GM12878 (cell line): ENCODE measurements around the gene AP3D1. TPM values are rescaled to one million over a fixed set of nuclear protein-coding genes. Genes with fewer than 3 reads are reported as not detected.

Experiments used
- ATF7 ChIP-seq: fragments of 450-650 bp; IDR thresholded peaks from 2 replicates; pipeline ENCODE4 v1.6.1; 2016; ENCODE audit warnings: low read depth, mild to moderate bottlenecking
- BACH1 ChIP-seq: fragments of 450-650 bp; IDR thresholded peaks from 2 replicates; pipeline ENCODE4 v1.6.1; 2017; ENCODE audit warnings: mild to moderate bottlenecking, borderline replicate concordance
- CBFB ChIP-seq: IDR thresholded peaks from 2 replicates; pipeline ENCODE4 v1.6.1; 2016; ENCODE audit warnings: antibody characterized with exemption, low read depth
- CBX3 ChIP-seq: fragments of 200-600 bp; sonication (generic); IDR thresholded peaks from 2 replicates; pipeline ENCODE4 v1.6.1; 2016; ENCODE audit warnings: low read depth, borderline replicate concordance
- CEBPB ChIP-seq, 2 experiments: fragments of 150-350 bp in 1 of 2; IDR thresholded peaks; 2 replicates each; pipeline ENCODE4 v1.6.1; 2012 to 2014; ENCODE audit warnings: low read depth in 2 of 2, low read length in 2 of 2, borderline replicate concordance in 1 of 2, inconsistent platforms in 1 of 2
- ESRRA ChIP-seq: IDR thresholded peaks from 2 replicates; pipeline ENCODE4 v1.6.1; 2012; ENCODE audit warnings: mild to moderate bottlenecking, low read length, improper control_type of control experiment
- IKZF1 ChIP-seq: fragments of 450-650 bp; conservative IDR thresholded peaks from 2 replicates; pipeline ENCODE4 v1.6.1; 2017; ENCODE audit warnings: antibody characterized with exemption, mild to moderate bottlenecking
- JUND ChIP-seq: IDR thresholded peaks from 2 replicates; pipeline ENCODE4 v1.6.1; 2012; ENCODE audit warnings: low read depth, mild to moderate bottlenecking, low read length, improper control_type of control experiment, moderate library complexity
- MLLT1 ChIP-seq: fragments of 450-650 bp; IDR thresholded peaks from 2 replicates; pipeline ENCODE4 v1.6.1; 2016; ENCODE audit warnings: mild to moderate bottlenecking
- MXI1 ChIP-seq: fragments of 150-350 bp; IDR thresholded peaks from 2 replicates; pipeline ENCODE4 v1.6.1; 2011; ENCODE audit warnings: low read depth, mild to moderate bottlenecking, inconsistent platforms, low read length, improper control_type of control experiment
- NFYA ChIP-seq: IDR thresholded peaks from 2 replicates; pipeline ENCODE4 v1.6.1; 2011; ENCODE audit warnings: low read depth, mild to moderate bottlenecking, low read length, improper control_type of control experiment, borderline replicate concordance
- PBX3 ChIP-seq: IDR thresholded peaks from 2 replicates; pipeline ENCODE4 v1.6.1; 2011; ENCODE audit warnings: mild to moderate bottlenecking, low read depth, low read length, moderate library complexity; ENCODE audit not compliant: insufficient replicate concordance
- POLR2A ChIP-seq: IDR thresholded peaks from 2 replicates; pipeline ENCODE4 v1.6.1; 2011; ENCODE audit warnings: low read depth, mild to moderate bottlenecking, low read length
- POLR2AphosphoS5 ChIP-seq: IDR thresholded peaks from 2 replicates; pipeline ENCODE4 v1.6.1; 2011; ENCODE audit warnings: mild to moderate bottlenecking, low read length, inconsistent platforms
- POU2F2 ChIP-seq: IDR thresholded peaks from 3 replicates; pipeline ENCODE4 v1.6.1; 2011; ENCODE audit warnings: low read depth, mild to moderate bottlenecking, low read length, borderline replicate concordance
- SMAD1 ChIP-seq: fragments of 450-650 bp; IDR thresholded peaks from 2 replicates; pipeline ENCODE4 v1.6.1; 2018; ENCODE audit warnings: mild to moderate bottlenecking, low read depth; ENCODE audit not compliant: partially characterized antibody
- SMC3 ChIP-seq: IDR thresholded peaks from 2 replicates; pipeline ENCODE4 v1.6.1; 2011; ENCODE audit warnings: low read length, improper control_type of control experiment, borderline replicate concordance
- SP1 ChIP-seq: IDR thresholded peaks from one replicate; pipeline ENCODE4 v1.6.1; 2011; ENCODE audit warnings: low read depth, low read length
- SPI1 ChIP-seq: IDR thresholded peaks from 2 replicates; pipeline ENCODE4 v1.6.1; 2011; ENCODE audit warnings: low read depth, mild to moderate bottlenecking, low read length, moderate library complexity, borderline replicate concordance; ENCODE audit not compliant: insufficient read depth
- SREBF1 ChIP-seq: IDR thresholded peaks from 2 replicates; pipeline ENCODE4 v1.6.1; 2012; ENCODE audit warnings: mild to moderate bottlenecking, low read length
- SUZ12 ChIP-seq: fragments of 200-600 bp; sonication (generic); IDR thresholded peaks from one replicate; pipeline ENCODE4 v1.6.1; 2018; ENCODE audit warnings: antibody characterized with exemption, mild to moderate bottlenecking; ENCODE audit not compliant: unreplicated experiment
- TBL1XR1 ChIP-seq: IDR thresholded peaks from 2 replicates; pipeline ENCODE4 v1.6.1; 2012; ENCODE audit warnings: low read depth, low read length, improper control_type of control experiment
- ZNF24 ChIP-seq: fragments of 450-650 bp; IDR thresholded peaks from 2 replicates; pipeline ENCODE4 v1.6.1; 2017; ENCODE audit warnings: antibody characterized with exemption, mild to moderate bottlenecking
- polyA plus RNA-seq, 11 experiments: library from polyadenylated mRNA; depleted of rRNA in 4 of 11; unstranded in 6 of 11; stranded (reverse) in 5 of 11; fragments of >200 nt; fragmentation: Nextera tagmentation in 4 of 11; fragmentation: Illumina TruSeq in 1 of 11; extraction: Ambion mirVana in 4 of 11; extraction: Trizol in 1 of 11; gene quantifications; 1 replicate in 1 of 11; 2 replicates in 10 of 11; pipeline versions ENCODE4 v1.2.1 to v1.2.3, GENCODE V29; 2011 to 2016; ENCODE audit warnings: inconsistent platforms in 2 of 11, missing spikeins in 2 of 11, low read depth in 1 of 11
- total RNA-seq, 4 experiments: library from RNA; depleted of rRNA in 3 of 4; stranded (reverse); fragments of >200 nt in 3 of 4; fragmentation: Illumina TruSeq in 1 of 4; extraction: Trizol in 1 of 4; gene quantifications; 2 replicates each; pipeline versions ENCODE4 v1.2.1 to v1.2.3, GENCODE V29; 2013 to 2021

The AP3D1 gene
- total and polyA plus RNA-seq, 10 of the 15 experiments (the other 5 are each of a cell fraction or from before 2014, with no cell fraction given), result 1.5 to 108 (median 59.1) TPM

GRCh38 chr19:2149980-2150793, 1.2 kb downstream of the AP3D1 start (continued):
- TF ChIP-seq MXI1 (0 out of 2 replicates have a peak, but pooled peaks have one; percentile 29), SUZ12 (no peak), SREBF1 (no peak), TBL1XR1 (no peak), SPI1 (peak; percentile 26; the same call in 1 of the 2 replicates), JUND (no peak), IKZF1 (peak; percentile 39), CBFB (no peak), SP1 (no peak), POU2F2 (0 out of 3 replicates have a peak, but pooled peaks have one; percentile 2), SMAD1 (no peak), SMC3 (no peak), NFYA (no peak), CEBPB (IDR thresholded peaks at IDR 0.05; ENCODE audit: borderline replicate concordance in 1 of 2, low read depth in 2 of 2, low read length in 2 of 2) (no peak), BACH1 (no peak), ESRRA (no peak), PBX3 (no peak), MLLT1 (peak; percentile 73; the same call in 1 of the 2 replicates), POLR2A (peak; percentile 38), POLR2AphosphoS5 (0 out of 2 replicates have a peak, but pooled peaks have one; percentile 20), ZNF24 (no peak), CBX3 (no peak), ATF7 (peak; percentile 74)
